SK-N-SH (cell line): Measurements from ENCODE around the gene NLGN1. TPM values are rescaled to one million over a fixed set of nuclear protein-coding genes. Genes with fewer than 3 reads are reported as not detected.

Experiments used
- CTCF ChIA-PET: fragments of 300-600, 350-600 bp; formaldehyde crosslinking; extraction: SDS; loops from one replicate; lab custom pipeline; 2021; lab: Yijun Ruan, JAX
- POLR2A ChIA-PET: fragments of 350-600 bp; sonication (Branson Sonifier 250); formaldehyde crosslinking; extraction: SDS; loops from one replicate; lab custom pipeline; 2020; ENCODE audit warnings: antibody characterized with exemption, inconsistent platforms; lab: Yijun Ruan, JAX
- DNase-seq: peaks from one replicate; pipeline ENCODE4 v3.0.0; 2012
- H2AFZ ChIP-seq: fragments of 200-600 bp; sonication (generic); 2 replicates; pipeline ENCODE4 v1.8.1; 2016; ENCODE audit warnings: antibody characterized with exemption, mild to moderate bottlenecking, low read depth
- H3F3A ChIP-seq: fragments of 200-600 bp; sonication (generic); replicated peaks from 2 replicates; pipeline ENCODE3; 2016; ENCODE audit warnings: antibody characterized with exemption, mild to moderate bottlenecking; ENCODE audit not compliant: insufficient read depth
- H3K27ac ChIP-seq, 2 experiments: fragments of 200-500 bp in 1 of 2; fragments of 200-600 bp in 1 of 2; sonication (Bioruptor generic) in 1 of 2; sonication (generic), shearing (Covaris generic) in 1 of 2; 2 replicates each; pipeline versions ENCODE4 v1.5.1 to v1.6.1; 2014 to 2016; ENCODE audit warnings: low read depth in 2 of 2, inconsistent platforms in 1 of 2, low read length in 1 of 2, mild to moderate bottlenecking in 1 of 2, mixed read lengths in 1 of 2
- H3K27me3 ChIP-seq: fragments of 200-600 bp; sonication (generic), shearing (Covaris generic); 2 replicates; pipeline ENCODE4 v1.6.1; 2016; ENCODE audit warnings: mixed run types; ENCODE audit not compliant: insufficient read depth
- H3K36me3 ChIP-seq, 2 experiments: fragments of 200-500 bp in 1 of 2; fragments of 200-600 bp in 1 of 2; sonication (Bioruptor generic) in 1 of 2; sonication (generic) in 1 of 2; replicated peaks in 1 of 2; 2 replicates each; pipeline versions ENCODE3 to v1.5.1; 2014 to 2016; ENCODE audit warnings: low read length in 1 of 2, mild to moderate bottlenecking in 1 of 2; ENCODE audit not compliant: insufficient read depth in 2 of 2, control insufficient read depth in 1 of 2
- H3K4me1 ChIP-seq, 2 experiments: fragments of 200-500 bp in 1 of 2; fragments of 200-600 bp in 1 of 2; sonication (Bioruptor generic) in 1 of 2; sonication (generic), shearing (Covaris generic) in 1 of 2; 2 replicates each; pipeline versions ENCODE4 v1.5.1 to v1.6.1; 2014 to 2016; ENCODE audit warnings: low read depth in 1 of 2, low read length in 1 of 2, mixed run types in 1 of 2; ENCODE audit not compliant: insufficient read depth in 2 of 2, control insufficient read depth in 1 of 2
- H3K4me2 ChIP-seq: fragments of 200-600 bp; sonication (generic), shearing (Covaris generic); 2 replicates; pipeline ENCODE4 v1.6.1; 2017; ENCODE audit warnings: mixed run types
- H3K4me3 ChIP-seq, 2 experiments: fragments of 200-500 bp in 1 of 2; fragments of 200-600 bp in 1 of 2; sonication (Bioruptor generic) in 1 of 2; sonication (generic), shearing (Covaris generic) in 1 of 2; 2 replicates each; pipeline versions ENCODE4 v1.5.1 to v1.8.1; 2014 to 2016; ENCODE audit warnings: low read depth in 2 of 2, inconsistent platforms in 1 of 2, low read length in 1 of 2, mild to moderate bottlenecking in 1 of 2, mixed read lengths in 1 of 2, moderate library complexity in 1 of 2
- H3K79me2 ChIP-seq: fragments of 200-600 bp; sonication (generic); 2 replicates; pipeline ENCODE4 v1.8.1; 2017; ENCODE audit warnings: mild to moderate bottlenecking; ENCODE audit not compliant: insufficient read depth
- H3K9ac ChIP-seq: fragments of 200-600 bp; sonication (generic); 2 replicates; pipeline ENCODE4 v1.6.1; 2017; ENCODE audit warnings: mixed run types
- H3K9me2 ChIP-seq: fragments of 200-600 bp; sonication (generic); 2 replicates; pipeline ENCODE4 v1.6.1; 2017; ENCODE audit warnings: mixed run types
- H3K9me3 ChIP-seq: fragments of 200-600 bp; sonication (generic); 2 replicates; pipeline ENCODE4 v1.6.1; 2017; ENCODE audit warnings: mixed run types, mild to moderate bottlenecking, moderate library complexity
- H4K20me1 ChIP-seq: fragments of 200-600 bp; sonication (generic); 2 replicates; pipeline ENCODE4 v1.6.1; 2017; ENCODE audit warnings: mild to moderate bottlenecking, mixed run types; ENCODE audit not compliant: insufficient read depth
- CHD2 ChIP-seq: fragments of 150-350 bp; IDR thresholded peaks from 2 replicates; pipeline ENCODE4 v1.6.1; 2018; ENCODE audit warnings: low read length; ENCODE audit not compliant: partially characterized antibody
- CTCF ChIP-seq: fragments of 200-600 bp; sonication (generic); IDR thresholded peaks from 2 replicates; pipeline ENCODE4 v1.6.1; 2017; ENCODE audit warnings: antibody characterized with exemption, mild to moderate bottlenecking, moderate library complexity
- ELF1 ChIP-seq: IDR thresholded peaks from 2 replicates; pipeline ENCODE4 v1.4.0; 2012
- EP300 ChIP-seq, 2 experiments: IDR thresholded peaks; 2 replicates each; pipeline versions ENCODE4 v1.4.0 to v1.6.1; 2012; ENCODE audit warnings: borderline replicate concordance in 1 of 2, low read depth in 1 of 2, low read length in 1 of 2
- EZH2phosphoT487 ChIP-seq: fragments of 200-600 bp; sonication (generic); IDR thresholded peaks from 2 replicates; pipeline ENCODE4 v1.6.1; 2017; ENCODE audit warnings: low read depth, mixed run types, mild to moderate bottlenecking, antibody characterized with exemption, moderate library complexity, borderline replicate concordance
- FOSL2 ChIP-seq: IDR thresholded peaks from 2 replicates; pipeline ENCODE4 v1.4.0; 2012; ENCODE audit warnings: low read depth, mild to moderate bottlenecking, moderate library complexity, borderline replicate concordance
- FOXM1 ChIP-seq: IDR thresholded peaks from 2 replicates; pipeline ENCODE4 v1.4.0; 2012; ENCODE audit warnings: low read depth, mild to moderate bottlenecking
- GABPA ChIP-seq: IDR thresholded peaks from 2 replicates; pipeline ENCODE4 v1.4.0; 2012; ENCODE audit warnings: low read depth, mild to moderate bottlenecking
- GATA2 ChIP-seq: sonication (generic); formaldehyde crosslinking; IDR thresholded peaks from 2 replicates; pipeline ENCODE4 v1.5.0; 2020; ENCODE audit warnings: mild to moderate bottlenecking, missing genetic modification reagents
- JUND ChIP-seq: IDR thresholded peaks from 2 replicates; pipeline ENCODE4 v1.4.0; 2012
- MEF2A ChIP-seq: IDR thresholded peaks from 2 replicates; pipeline ENCODE4 v1.4.0; 2012; ENCODE audit warnings: low read depth, borderline replicate concordance
- MXI1 ChIP-seq: IDR thresholded peaks from 2 replicates; pipeline ENCODE4 v1.6.1; 2012; ENCODE audit warnings: mild to moderate bottlenecking, low read depth, low read length, improper control_type of control experiment
- NFIC ChIP-seq: IDR thresholded peaks from 2 replicates; pipeline ENCODE4 v1.4.0; 2012; ENCODE audit warnings: borderline replicate concordance
- NRF1 ChIP-seq: IDR thresholded peaks from 2 replicates; pipeline ENCODE4 v1.6.1; 2012; ENCODE audit warnings: low read depth, mild to moderate bottlenecking, low read length
- POLR2AphosphoS5 ChIP-seq: IDR thresholded peaks from 2 replicates; pipeline ENCODE4 v1.6.1; 2012; ENCODE audit warnings: low read depth, low read length
- RAD21 ChIP-seq: IDR thresholded peaks from 2 replicates; pipeline ENCODE4 v1.6.1; 2012; ENCODE audit warnings: mild to moderate bottlenecking, low read length
- RFX5 ChIP-seq: IDR thresholded peaks from 2 replicates; pipeline ENCODE4 v1.6.1; 2012; ENCODE audit warnings: mild to moderate bottlenecking, improper control_type of control experiment, low read length
- RXRA ChIP-seq: IDR thresholded peaks from 2 replicates; pipeline ENCODE4 v1.4.0; 2012; ENCODE audit warnings: low read depth, mild to moderate bottlenecking, borderline replicate concordance
- SMC3 ChIP-seq: IDR thresholded peaks from 2 replicates; pipeline ENCODE4 v1.6.1; 2012; ENCODE audit warnings: low read depth, low read length, improper control_type of control experiment
- TCF12 ChIP-seq: IDR thresholded peaks from 2 replicates; pipeline ENCODE4 v1.4.0; 2012
- USF1 ChIP-seq: IDR thresholded peaks from 2 replicates; pipeline ENCODE4 v1.4.0; 2012; ENCODE audit warnings: low read depth, borderline replicate concordance
- USF2 ChIP-seq: fragments of 150-350 bp; IDR thresholded peaks from 2 replicates; pipeline ENCODE4 v1.6.1; 2017; ENCODE audit warnings: antibody characterized with exemption, low read length, low read depth, borderline replicate concordance
- WGBS: methylation state at CpG from one replicate; pipeline ENCODE4 v1.1.6; 2017; ENCODE audit warnings: low lambda C conversion rate; 5-methylcytosine and 5-hydroxymethylcytosine counted together
- polyA plus RNA-seq, 3 experiments: library from polyadenylated mRNA; depleted of rRNA; stranded (reverse); fragments of >200 nt; gene quantifications; 2 replicates each; pipeline ENCODE4 v1.2.3, GENCODE V29; 2012

Gene NLGN1
- polyA plus RNA-seq, 1 of the 3 experiments (the other 2 are of a cell fraction) = 1.5 TPM

GRCh38 chr3:173706630-173707029 is 309.1 kb downstream of the NLGN1 start:
- POLR2A ChIA-PET = no interaction called here
- CTCF ChIA-PET = no interaction called here
- 91% methylated on average over 9 of the region's 9 CpGs for WGBS

GRCh38 chr3:173708191-173708590 is 310.6 kb downstream of the NLGN1 start:
- WGBS = 74% methylated on average over 3 of the region's 3 CpGs
- no peak overlapping the region for H2AFZ ChIP-seq
- no peaks in the 10 kb centered on the region for H3K36me3 ChIP-seq
- no peaks in the 10 kb centered on the region for H3F3A ChIP-seq
- H3K27ac ChIP-seq = no peak overlapping the region
- H4K20me1 ChIP-seq = no peaks in the 10 kb centered on the region
- H3K79me2 ChIP-seq = no peaks in the 10 kb centered on the region
- DNase-seq = no peak
- no peaks in the 10 kb centered on the region; a peak in 1 of 4 replicates for H3K4me1 ChIP-seq
- TF ChIP-seq EP300 (IDR thresholded peaks at IDR 0.05; ENCODE audit: borderline replicate concordance in 1 of 2, low read depth in 1 of 2, low read length in 1 of 2) = no peak
- TF ChIP-seq CHD2 = no peak
- no peak for TF ChIP-seq RXRA
- TF ChIP-seq MEF2A = no peak
- no peak for TF ChIP-seq FOXM1
- no peak for TF ChIP-seq USF2
- no peak overlapping the region for H3K4me2 ChIP-seq
- H3K9ac ChIP-seq = no peak overlapping the region
- H3K4me3 ChIP-seq = no peak overlapping the region
- no peaks in the 10 kb centered on the region for H3K9me3 ChIP-seq
- no peaks in the 10 kb centered on the region for H3K9me2 ChIP-seq
- no peaks in the 10 kb centered on the region for H3K27me3 ChIP-seq
- POLR2A ChIA-PET = no interaction called here
- CTCF ChIA-PET = interaction anchor here (1.7 kb wide), 1 partner anchor 25 kb away, joined by 7 read pairs; no protein-coding TSS in a partner anchor

More at GRCh38 chr3:173706630-173707029, 309.1 kb downstream of the NLGN1 start:
- Histone ChIP-seq H3K27ac (no peak overlapping the region), H3K27me3 (no peaks in the 10 kb centered on the region), H4K20me1 (no peaks in the 10 kb centered on the region), H3K79me2 (no peaks in the 10 kb centered on the region), H3K4me3 (no peak overlapping the region), H2AFZ (no peak overlapping the region), H3K9ac (no peak overlapping the region), H3K9me3 (no peaks in the 10 kb centered on the region), H3K4me2 (no peak overlapping the region), H3K4me1 (no peaks in the 10 kb centered on the region; a peak in 1 of 4 replicates), H3K9me2 (no peaks in the 10 kb centered on the region), H3F3A (no peaks in the 10 kb centered on the region), H3K36me3 (no peaks in the 10 kb centered on the region)
- no peak for DNase-seq
- TF ChIP-seq GATA2 (CRISPR knock-in tag) (no peak), RAD21 (no peak), SMC3 (no peak), ELF1 (no peak), POLR2AphosphoS5 (no peak), CTCF (no peak), GABPA (no peak), USF1 (no peak), FOSL2 (no peak), NFIC (no peak), RFX5 (no peak), TCF12 (no peak), CHD2 (no peak), EZH2phosphoT487 (no peak), NRF1 (no peak), MXI1 (no peak), JUND (no peak)
